ENCODE measurements around the gene DLEC1.

DNA sequence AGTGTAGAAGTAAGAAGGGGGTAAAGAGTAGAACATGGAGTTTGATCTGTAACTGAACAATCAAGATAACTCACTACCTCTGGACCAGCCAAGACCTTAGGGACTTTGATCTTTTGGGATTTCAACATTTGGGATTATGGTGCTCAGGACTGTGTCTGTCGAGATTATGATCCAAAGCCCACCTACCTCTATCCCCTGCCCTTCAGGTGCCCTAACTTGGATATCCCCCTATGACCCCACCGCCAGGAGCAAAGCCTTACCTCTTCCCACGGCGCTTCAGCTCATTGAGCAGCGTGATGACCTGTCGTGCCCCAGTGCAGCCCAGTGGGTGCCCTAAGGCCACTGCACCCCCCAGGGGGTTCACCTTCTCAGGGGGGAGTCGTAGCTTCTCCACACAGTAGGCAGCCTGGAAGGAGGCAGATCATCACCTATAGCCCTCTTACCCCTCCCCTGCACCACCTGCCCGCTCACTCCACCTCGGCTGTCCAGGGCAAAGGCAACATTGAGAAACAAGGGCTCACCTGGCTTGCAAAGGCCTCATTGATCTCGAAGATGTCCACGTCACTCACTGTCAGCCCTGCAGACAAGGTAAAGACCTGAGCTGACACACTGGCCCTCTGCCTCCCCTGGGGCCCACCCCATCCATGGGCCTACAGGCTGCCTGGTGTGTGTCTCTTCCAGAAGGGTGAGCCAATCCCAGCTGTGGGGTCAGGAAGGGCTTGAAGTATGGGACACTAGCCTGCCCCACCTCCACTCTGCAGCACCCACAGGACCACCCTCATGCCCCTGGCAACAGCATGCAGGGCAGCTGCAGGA, 86.5 kb downstream of the DLEC1 start:
- TF ChIP-seq POLR2A (IDR thresholded peaks at IDR 0.05; ENCODE audit: low read depth): no peak
- TF ChIP-seq, protein P1, sequence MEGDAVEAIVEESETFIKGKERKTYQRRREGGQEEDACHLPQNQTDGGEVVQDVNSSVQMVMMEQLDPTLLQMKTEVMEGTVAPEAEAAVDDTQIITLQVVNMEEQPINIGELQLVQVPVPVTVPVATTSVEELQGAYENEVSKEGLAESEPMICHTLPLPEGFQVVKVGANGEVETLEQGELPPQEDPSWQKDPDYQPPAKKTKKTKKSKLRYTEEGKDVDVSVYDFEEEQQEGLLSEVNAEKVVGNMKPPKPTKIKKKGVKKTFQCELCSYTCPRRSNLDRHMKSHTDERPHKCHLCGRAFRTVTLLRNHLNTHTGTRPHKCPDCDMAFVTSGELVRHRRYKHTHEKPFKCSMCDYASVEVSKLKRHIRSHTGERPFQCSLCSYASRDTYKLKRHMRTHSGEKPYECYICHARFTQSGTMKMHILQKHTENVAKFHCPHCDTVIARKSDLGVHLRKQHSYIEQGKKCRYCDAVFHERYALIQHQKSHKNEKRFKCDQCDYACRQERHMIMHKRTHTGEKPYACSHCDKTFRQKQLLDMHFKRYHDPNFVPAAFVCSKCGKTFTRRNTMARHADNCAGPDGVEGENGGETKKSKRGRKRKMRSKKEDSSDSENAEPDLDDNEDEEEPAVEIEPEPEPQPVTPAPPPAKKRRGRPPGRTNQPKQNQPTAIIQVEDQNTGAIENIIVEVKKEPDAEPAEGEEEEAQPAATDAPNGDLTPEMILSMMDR (IDR thresholded peaks at IDR 0.05): no peak

Measured in esophagus muscularis mucosa (tissue), 3 donors.